GM18867 (cell line): ENCODE data around the gene CLEC6A.
"Not testable (repeated sequence)": the region's sequence is repeated elsewhere in the genome, so short reads cannot be mapped to it uniquely, and the experiment has no call there.

Source experiments
- ATAC-seq: cut with Tn5 transposase; IDR thresholded peaks from one replicate; pipeline ENCODE4 v1.9.1; 2021; ENCODE audit warnings: mild to moderate bottlenecking, moderate library complexity; ENCODE audit not compliant: unreplicated experiment

The CLEC6A gene

DNA sequence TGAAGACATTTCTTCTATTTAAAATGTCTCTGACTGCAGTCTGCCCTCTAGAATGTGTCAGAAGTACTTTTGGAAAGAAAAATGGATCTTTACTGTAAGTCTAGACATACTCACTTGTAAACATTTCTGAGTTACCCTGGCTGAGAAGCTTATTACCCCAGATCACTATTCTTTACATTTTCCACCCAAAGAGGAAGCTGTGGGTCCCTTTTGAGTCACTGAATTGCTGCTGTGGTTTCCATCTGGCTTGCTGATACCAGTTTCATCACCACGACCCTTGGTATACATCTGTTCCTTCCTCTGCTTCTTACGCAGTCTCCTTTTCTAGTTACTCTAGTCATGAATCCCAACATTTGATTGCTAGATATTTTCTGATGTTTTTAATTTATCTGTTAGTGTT is 37.3 kb downstream of the CLEC6A start:
- ATAC-seq = peak; percentile 98

- ATAC-seq = not testable (repeated sequence)
Observed at GRCh38 chr12:8495671-8496070, 39.9 kb downstream of the CLEC6A start.

GRCh38 chr12:8496074-8496473 is 40.3 kb downstream of the CLEC6A start:
- not testable (repeated sequence) for ATAC-seq

DNA sequence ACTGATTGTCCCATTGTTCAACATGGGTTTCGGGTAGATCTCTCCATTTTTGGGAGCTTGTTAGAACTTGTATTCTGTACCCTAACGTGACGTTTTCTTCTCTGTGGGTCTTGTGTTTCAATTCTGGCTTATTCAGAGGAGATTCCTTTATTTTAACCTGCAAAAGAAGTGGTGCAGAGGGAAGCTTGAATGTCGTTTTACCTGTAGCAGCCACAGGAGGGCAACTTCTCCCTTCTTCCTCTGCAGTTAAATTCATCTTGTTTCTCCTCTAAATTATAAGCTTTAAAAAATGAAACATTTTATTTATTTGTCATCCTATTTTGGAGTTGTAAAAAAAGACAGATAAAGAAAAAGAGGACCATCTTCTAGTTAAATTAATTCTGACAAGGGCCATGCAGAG is 43.9 kb downstream of the CLEC6A start:
- ATAC-seq = no peak

- no peak for ATAC-seq
Observed at GRCh38 chr12:8501720-8502119, 46.0 kb downstream of the CLEC6A start.

GRCh38 chr12:8504351-8504750 is 48.6 kb downstream of the CLEC6A start:
- ATAC-seq = no peak

DNA sequence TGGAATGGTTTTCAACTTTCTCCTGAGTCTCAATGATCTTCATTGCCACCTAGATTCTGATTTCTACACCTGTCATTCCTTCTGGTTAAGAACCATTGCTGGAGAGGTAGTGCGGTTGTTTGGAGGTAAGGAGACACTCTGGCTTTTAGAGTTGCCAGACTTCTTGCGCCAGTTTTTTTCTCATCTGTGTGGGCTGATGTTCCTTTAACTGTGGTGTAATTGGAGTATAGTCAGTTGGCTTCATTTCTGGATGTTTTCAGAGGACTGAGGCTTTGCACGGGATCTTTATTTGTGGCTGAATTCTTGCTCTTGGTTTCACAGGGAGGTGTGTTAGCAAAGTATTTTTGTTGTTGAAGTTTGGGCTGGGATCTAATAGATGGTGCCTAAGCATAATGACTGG is 51.8 kb downstream of the CLEC6A start:
- ATAC-seq = no peak

- no peak for ATAC-seq
Observed at GRCh38 chr12:8508223-8508622, 52.5 kb downstream of the CLEC6A start.

- ATAC-seq = no peak
Observed at GRCh38 chr12:8508910-8509841, 53.4 kb downstream of the CLEC6A start.

DNA sequence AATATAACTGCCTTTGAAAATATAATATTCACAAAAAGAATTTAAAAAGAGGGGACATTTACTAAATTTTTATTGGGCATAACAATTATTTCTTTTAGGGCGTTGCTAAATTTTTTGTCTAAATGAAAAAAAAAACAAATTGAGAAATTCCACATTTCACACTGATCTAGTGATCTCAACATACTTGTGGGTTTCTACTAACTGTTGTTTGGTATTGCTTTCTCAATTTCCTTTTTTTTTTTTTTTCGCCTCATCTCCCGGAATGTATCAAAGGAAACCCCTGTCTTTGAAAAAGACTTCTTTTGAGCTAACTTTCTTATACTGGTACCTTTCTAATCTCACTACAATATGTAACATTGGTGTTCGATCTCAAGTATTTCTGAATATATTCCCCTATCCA is 57.5 kb downstream of the CLEC6A start, which contains the start of gene CLEC4D:
Gene CLEC4D (plus strand): TSS at position 248 of the 400 bp plus-strand sequence. CDS start 230 bp downstream, outside the sequence.
- ATAC-seq = no peak

GRCh38 chr12:8517971-8518370 is 62.2 kb downstream of the CLEC6A start:
- no peak for ATAC-seq

- ATAC-seq = no peak
Observed at GRCh38 chr12:8519171-8519570, 63.4 kb downstream of the CLEC6A start.

DNA sequence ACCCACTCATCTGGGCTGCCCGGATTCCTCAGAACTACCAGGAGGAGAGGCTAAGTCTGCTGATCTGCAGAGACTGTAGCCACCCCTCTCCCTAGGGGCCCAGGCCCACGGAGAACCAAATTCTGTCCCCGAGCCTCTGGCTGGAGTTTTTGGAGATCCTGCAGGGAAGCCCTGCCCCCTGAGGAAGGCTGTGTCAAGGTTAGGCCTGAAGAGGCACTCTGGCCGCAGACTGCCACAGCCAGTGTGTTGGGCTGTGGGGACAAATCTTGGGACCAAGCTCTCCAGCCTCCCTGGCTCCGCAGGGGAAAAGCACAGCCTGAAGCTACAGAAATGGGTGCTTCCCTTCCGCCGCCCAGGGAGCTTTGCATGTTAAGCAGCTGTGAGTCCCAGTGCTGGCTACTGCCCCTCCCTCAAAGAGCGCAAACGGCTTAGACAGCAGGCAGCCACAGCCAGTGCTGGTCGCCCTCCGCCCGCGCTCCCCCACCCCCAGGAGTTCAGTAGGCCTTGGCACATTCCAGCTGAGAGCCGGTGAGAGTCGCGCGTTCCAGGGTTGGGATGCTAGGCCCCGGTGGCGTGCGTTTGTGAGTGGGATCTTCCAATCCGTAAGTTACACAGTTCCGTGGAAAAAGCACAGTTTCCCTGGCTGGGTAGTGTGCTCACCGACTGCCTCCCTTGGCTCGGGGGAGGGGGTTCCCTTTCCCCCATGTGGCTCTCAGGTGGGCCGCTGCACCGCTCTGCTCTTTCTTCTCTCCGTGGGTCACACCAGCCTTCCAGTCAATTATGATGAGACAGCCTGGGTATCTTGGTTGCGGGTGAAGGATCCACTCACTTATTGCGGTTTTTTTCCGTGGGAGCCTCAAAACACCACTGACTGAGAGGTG is 71.7 kb downstream of the CLEC6A start:
- no peak for ATAC-seq
